ENCODE results near the gene ANK3. TPM values are rescaled to one million over a fixed set of nuclear protein-coding genes. Genes with fewer than 3 reads are reported as not detected.
"Not testable (repeated sequence)": the region's sequence is repeated elsewhere in the genome, so short reads cannot be mapped to it uniquely, and the experiment has no call there.

The ANK3 gene
- total and polyA plus RNA-seq, 2 experiments from 2014 or later = 44.9 to 95.8 TPM

DNA sequence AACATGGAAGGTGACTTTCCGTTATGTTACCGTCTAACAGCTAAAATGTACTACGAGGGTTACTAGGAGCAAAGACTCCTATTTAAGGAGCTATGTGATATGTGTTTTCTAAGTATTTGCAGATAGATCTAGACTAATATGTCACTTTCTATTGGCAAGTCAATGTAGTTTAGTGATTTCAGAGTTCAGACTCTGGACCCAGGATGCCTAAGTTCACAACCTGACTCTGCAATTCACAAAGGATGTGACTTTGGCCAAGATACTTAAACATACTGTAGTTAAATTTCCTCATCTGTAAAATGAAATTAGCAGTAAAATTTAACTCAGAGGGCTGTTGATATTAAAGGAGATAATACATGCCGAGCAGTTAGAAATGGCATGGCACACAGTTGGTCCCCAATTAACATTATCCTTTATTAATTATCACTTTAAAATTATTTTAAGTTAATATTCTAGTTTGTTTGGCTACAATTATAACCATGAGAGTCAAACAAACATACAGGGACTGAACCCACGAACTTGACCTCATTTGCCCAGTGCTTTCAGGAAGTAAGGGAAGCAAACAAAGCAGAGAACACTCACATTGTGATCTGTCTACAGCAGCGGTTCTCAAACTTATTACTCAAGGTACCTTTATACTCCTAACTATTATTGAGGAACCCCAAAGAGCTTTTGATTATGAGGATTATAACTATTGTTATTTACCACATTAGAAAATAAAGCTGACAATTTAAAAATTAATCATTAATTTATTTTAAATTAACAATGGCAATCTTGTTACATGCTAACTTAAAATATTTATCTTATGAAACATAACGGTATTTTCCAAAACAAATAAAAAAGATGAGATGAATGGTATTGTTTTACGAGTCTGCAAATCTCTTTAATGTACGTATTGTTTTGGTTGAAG lies 94.4 kb downstream of the ANK3 start:
- DNase-seq (ENCODE audit: low read depth in 1 of 2, low spot score in 1 of 2) = no peak

DNA sequence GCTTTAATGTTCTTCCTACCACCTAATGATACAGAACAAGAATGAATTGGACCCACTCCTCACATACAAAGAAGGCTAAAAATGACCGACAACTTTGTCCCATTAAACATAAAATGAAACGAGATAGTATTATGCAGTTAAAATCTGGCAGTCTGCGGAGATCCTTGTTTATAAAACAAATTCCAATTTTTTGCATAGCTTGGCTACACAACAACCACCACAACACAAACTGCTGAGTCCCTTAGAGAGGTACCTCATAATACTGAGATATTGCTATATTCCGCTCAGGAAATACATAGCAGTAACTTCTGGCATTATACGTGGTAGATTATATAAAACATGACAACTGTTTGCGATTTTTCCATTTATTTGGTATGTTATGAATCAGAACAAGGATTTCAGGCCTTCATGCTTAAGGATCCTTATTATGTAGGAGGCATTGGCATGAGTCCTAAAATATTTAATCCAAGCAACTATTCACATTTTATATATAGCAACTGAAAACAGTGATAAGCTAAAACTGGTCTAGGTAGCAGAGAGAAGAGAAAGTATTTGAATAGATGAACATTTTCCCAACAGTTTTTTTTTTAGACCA lies 96.0 kb downstream of the ANK3 start:
- Histone ChIP-seq H3K4me3 (no peak overlapping the region), H3K36me3 (no peaks in the 10 kb centered on the region), H3K4me1 (ENCODE audit: low read depth) (peaks cover 70% of the 10 kb centered on the region), H3K9me3 (ENCODE audit: low read depth) (no peaks in the 10 kb centered on the region), H3K27me3 (no peaks in the 10 kb centered on the region), H3K27ac (peak overlapping the region; percentile 15)
- peak in 1 of 2 donors; percentile 43 for DNase-seq (ENCODE audit: low read depth in 1 of 2, low spot score in 1 of 2)
- TF ChIP-seq, protein P1, sequence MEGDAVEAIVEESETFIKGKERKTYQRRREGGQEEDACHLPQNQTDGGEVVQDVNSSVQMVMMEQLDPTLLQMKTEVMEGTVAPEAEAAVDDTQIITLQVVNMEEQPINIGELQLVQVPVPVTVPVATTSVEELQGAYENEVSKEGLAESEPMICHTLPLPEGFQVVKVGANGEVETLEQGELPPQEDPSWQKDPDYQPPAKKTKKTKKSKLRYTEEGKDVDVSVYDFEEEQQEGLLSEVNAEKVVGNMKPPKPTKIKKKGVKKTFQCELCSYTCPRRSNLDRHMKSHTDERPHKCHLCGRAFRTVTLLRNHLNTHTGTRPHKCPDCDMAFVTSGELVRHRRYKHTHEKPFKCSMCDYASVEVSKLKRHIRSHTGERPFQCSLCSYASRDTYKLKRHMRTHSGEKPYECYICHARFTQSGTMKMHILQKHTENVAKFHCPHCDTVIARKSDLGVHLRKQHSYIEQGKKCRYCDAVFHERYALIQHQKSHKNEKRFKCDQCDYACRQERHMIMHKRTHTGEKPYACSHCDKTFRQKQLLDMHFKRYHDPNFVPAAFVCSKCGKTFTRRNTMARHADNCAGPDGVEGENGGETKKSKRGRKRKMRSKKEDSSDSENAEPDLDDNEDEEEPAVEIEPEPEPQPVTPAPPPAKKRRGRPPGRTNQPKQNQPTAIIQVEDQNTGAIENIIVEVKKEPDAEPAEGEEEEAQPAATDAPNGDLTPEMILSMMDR (IDR thresholded peaks at IDR 0.05; ENCODE audit: low read depth, low read length) = no peak

More for the DNA sequence above, 94.4 kb downstream of the ANK3 start:
- no peaks in the 10 kb centered on the region for H3K27me3 ChIP-seq
- no peaks in the 10 kb centered on the region for H3K36me3 ChIP-seq
- no peaks in the 10 kb centered on the region for H3K9me3 ChIP-seq (ENCODE audit: low read depth)
- TF ChIP-seq, protein P1 (IDR thresholded peaks at IDR 0.05; ENCODE audit: low read depth, low read length) = no peak
- no peak overlapping the region for H3K4me3 ChIP-seq
- H3K4me1 ChIP-seq (ENCODE audit: low read depth) = peaks cover 78% of the 10 kb centered on the region
- peak overlapping the region; percentile 98 for H3K27ac ChIP-seq

DNA sequence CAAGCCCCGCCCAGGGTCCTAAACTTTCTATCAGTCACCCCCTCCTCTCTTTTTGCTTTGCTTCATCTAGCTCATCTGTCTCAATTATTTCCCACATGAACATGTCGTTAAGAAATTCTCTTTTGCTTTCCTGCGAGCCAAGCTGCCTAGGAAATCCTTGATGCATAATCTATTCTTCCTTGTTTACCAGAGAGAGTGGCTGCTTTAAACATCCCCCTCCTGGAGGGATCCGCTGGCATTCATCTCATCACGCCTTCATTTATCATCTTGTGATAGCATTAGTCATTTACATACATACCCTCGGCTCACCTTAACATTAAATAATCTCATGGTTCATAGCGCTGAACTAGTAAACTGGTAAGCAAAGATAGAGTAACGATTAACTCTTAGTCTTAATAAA lies 96.7 kb downstream of the ANK3 start:
- H3K4me1 ChIP-seq (ENCODE audit: low read depth) = peaks cover 70% of the 10 kb centered on the region
- no peak overlapping the region for H3K4me3 ChIP-seq
- TF ChIP-seq, protein P1 (IDR thresholded peaks at IDR 0.05; ENCODE audit: low read depth, low read length) = no peak
- no peak for DNase-seq (ENCODE audit: low read depth in 1 of 2, low spot score in 1 of 2)
- peak overlapping the region; percentile 15 for H3K27ac ChIP-seq
- no peaks in the 10 kb centered on the region for H3K36me3 ChIP-seq
- H3K27me3 ChIP-seq = no peaks in the 10 kb centered on the region
- no peaks in the 10 kb centered on the region for H3K9me3 ChIP-seq (ENCODE audit: low read depth)

DNA sequence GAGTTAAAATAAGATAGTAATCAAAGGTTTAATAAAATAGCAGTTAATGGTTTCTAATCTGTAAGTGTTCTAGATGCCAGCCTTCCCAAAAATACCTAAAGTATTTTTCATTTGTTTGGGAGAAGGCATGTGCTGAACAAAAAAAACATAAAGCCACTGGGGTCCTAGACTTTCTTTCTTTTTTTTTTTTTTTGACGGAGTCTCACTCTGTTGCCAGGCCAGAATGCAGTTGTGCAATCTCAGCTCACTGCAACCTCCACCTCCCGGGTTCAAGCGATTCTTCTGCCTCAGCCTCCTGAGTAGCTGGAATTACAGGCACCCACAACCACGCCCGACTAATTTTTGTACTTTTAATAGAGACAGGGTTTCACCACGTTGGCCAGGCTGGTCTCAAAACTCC lies 97.1 kb downstream of the ANK3 start:
- not testable (repeated sequence) for H3K9me3 ChIP-seq (ENCODE audit: low read depth); H3K36me3 ChIP-seq; H3K4me3 ChIP-seq; H3K27me3 ChIP-seq
- peak in 1 of 2 donors; percentile 35 for DNase-seq (ENCODE audit: low read depth in 1 of 2, low spot score in 1 of 2)
- peaks cover 69% of the 10 kb centered on the region for H3K4me1 ChIP-seq (ENCODE audit: low read depth)
- H3K27ac ChIP-seq = peak overlapping the region; percentile 82

DNA sequence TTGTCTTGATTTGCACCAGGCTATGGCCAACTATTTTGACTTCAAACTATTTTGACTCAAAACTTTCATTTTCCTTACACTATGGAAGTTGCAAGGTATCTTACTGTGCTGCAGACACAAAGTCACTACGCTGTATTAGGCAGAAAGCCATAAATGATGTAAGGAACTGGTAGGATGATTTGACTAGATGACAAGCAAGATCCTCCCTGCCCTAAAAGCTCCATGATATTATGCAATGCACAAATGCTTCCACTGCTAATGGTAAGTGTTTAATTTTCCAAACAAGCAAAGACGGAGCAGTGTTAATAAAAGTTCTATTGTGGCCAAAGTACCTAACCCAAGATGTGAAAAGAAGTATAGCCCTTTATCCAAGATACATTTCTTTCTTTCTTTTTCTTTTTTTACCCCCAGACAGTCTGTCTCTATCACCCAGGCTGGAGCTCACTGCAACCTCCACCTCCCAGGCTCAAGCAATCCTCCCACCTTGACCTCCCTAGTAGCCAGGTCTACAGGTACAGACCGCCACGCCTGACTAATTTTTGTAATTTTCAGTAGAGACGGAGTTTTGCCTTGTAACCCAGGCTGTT lies 98.2 kb downstream of the ANK3 start:
- Histone ChIP-seq H3K27me3 (no peaks in the 10 kb centered on the region), H3K9me3 (ENCODE audit: low read depth) (no peaks in the 10 kb centered on the region), H3K4me1 (ENCODE audit: low read depth) (peaks cover 73% of the 10 kb centered on the region), H3K27ac (peak overlapping the region; percentile 82), H3K4me3 (no peak overlapping the region), H3K36me3 (no peaks in the 10 kb centered on the region)
- peak in 1 of 2 donors; percentile 77 for DNase-seq (ENCODE audit: low read depth in 1 of 2, low spot score in 1 of 2)
- TF ChIP-seq, protein P1 (IDR thresholded peaks at IDR 0.05; ENCODE audit: low read depth, low read length) = no peak

Measured in cardiac muscle cell (in vitro differentiated cells and primary cell).